Activated CD8-positive, alpha-beta T cell treated with anti-CD3 and anti-CD28 coated beads for 36 hours (primary cell): Measurements from ENCODE around the gene MAP7. TPM values are rescaled to one million over a fixed set of nuclear protein-coding genes. Genes with fewer than 3 reads are reported as not detected.

Experiments
- ATAC-seq: fragments of 200-7000 bp; cut with Tn5 transposase; one replicate; pipeline ENCODE4 v1.10.0; 2021; ENCODE audit warnings: mild to moderate bottlenecking, moderate library complexity
- CTCF ChIA-PET: fragments of 350-600 bp; sonication (Branson Sonifier 250); formaldehyde crosslinking; loops from one replicate; lab custom pipeline; 2021; ENCODE audit warnings: antibody characterized with exemption; lab: Charles Lee
- POLR2A ChIA-PET: fragments of 350-600 bp; sonication (Branson Sonifier 250); formaldehyde crosslinking; loops from one replicate; lab custom pipeline; 2021; ENCODE audit warnings: antibody characterized with exemption; lab: Charles Lee
- DNase-seq: peaks from one replicate; pipeline ENCODE4 v3.0.0-alpha.2; 2020
- H3K27ac Mint-ChIP-seq: one replicate; pipeline ENCODE4 v1.8.0; 2021; ENCODE audit warnings: mild to moderate bottlenecking, mixed read lengths
- H3K27me3 Mint-ChIP-seq: one replicate; pipeline ENCODE4 v1.8.0; 2021; ENCODE audit warnings: mixed read lengths
- H3K36me3 Mint-ChIP-seq: one replicate; pipeline ENCODE4 v1.8.0; 2021; ENCODE audit warnings: low read depth, mixed read lengths
- H3K4me1 Mint-ChIP-seq: one replicate; pipeline ENCODE4 v1.8.0; 2021; ENCODE audit warnings: low read depth, mixed read lengths
- H3K4me3 Mint-ChIP-seq: one replicate; pipeline ENCODE4 v1.8.0; 2021; ENCODE audit warnings: mild to moderate bottlenecking, moderate library complexity, mixed read lengths
- H3K9me3 Mint-ChIP-seq: one replicate; pipeline ENCODE4 v1.8.0; 2021; ENCODE audit warnings: mixed read lengths
- intact Hi-C: fragments of 100-400 bp; cut with micrococcal nuclease; formaldehyde crosslinking; loops from one replicate; pipeline ENCODE4 v1.10.0; 2022
- total RNA-seq, 2 experiments: library from RNA; stranded (reverse); gene quantifications; one replicate each; pipeline ENCODE4 v1.2.3, GENCODE V29; 2021
- TF ChIP-seq, protein P1 (sequence below): fragments of 200-600 bp; IDR thresholded peaks from one replicate; pipeline ENCODE4 v1.8.0; 2022; ENCODE audit warnings: antibody characterized with exemption, mild to moderate bottlenecking

The MAP7 gene
- total RNA-seq, 2 experiments from 2014 or later: 0.47 to 0.67 TPM

- intact Hi-C loops: no loop called here
- Mint-ChIP-seq H3K27me3 (peaks cover 6% of the 10 kb centered on the region), H3K4me3 (no peak overlapping the region), H3K36me3 (no peaks in the 10 kb centered on the region), H3K9me3 (no peaks in the 10 kb centered on the region), H3K4me1 (peaks cover 21% of the 10 kb centered on the region), H3K27ac (no peak overlapping the region)
- CTCF ChIA-PET: no interaction called here
- DNase-seq (no peak), ATAC-seq (no peak)
- POLR2A ChIA-PET: no interaction called here
- TF ChIP-seq, protein P1, sequence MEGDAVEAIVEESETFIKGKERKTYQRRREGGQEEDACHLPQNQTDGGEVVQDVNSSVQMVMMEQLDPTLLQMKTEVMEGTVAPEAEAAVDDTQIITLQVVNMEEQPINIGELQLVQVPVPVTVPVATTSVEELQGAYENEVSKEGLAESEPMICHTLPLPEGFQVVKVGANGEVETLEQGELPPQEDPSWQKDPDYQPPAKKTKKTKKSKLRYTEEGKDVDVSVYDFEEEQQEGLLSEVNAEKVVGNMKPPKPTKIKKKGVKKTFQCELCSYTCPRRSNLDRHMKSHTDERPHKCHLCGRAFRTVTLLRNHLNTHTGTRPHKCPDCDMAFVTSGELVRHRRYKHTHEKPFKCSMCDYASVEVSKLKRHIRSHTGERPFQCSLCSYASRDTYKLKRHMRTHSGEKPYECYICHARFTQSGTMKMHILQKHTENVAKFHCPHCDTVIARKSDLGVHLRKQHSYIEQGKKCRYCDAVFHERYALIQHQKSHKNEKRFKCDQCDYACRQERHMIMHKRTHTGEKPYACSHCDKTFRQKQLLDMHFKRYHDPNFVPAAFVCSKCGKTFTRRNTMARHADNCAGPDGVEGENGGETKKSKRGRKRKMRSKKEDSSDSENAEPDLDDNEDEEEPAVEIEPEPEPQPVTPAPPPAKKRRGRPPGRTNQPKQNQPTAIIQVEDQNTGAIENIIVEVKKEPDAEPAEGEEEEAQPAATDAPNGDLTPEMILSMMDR: no peak
Measured at GRCh38 chr6:136508725-136509392, 41.4 kb downstream of the MAP7 start.

DNA sequence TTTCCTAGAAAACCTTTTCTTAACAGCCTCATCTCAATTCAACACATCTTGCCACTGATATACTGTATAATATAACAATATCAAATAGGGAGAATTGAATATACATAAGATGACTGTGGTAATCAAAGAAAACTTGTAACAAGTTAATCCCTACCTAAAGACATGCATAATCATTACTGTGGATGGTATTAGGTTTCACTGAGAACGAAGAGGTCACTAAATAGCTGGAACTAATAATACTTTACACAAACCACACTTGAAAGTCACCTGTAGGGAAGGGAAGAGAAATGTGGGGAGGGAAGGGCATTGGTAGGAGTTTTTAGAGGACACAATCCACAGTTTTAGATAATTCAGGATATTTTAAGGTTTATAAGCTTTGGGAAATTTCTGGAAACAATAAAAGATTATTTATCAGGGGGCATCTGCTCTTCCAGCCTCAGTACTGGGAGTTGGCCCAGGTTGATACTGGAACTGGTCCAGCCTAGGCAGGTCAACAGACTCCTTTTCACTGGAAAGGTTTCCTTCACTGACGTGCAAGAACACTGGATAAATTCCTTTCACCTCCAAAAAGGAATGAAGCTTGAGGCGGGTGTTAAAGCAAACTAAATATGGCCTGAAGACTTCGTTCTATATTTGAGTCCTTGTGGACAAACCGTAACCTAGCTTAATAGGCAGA lies 44.0 kb downstream of the MAP7 start:
- TF ChIP-seq, protein P1: no peak
- ATAC-seq: no peak

GRCh38 chr6:136503303-136504029 lies 46.8 kb downstream of the MAP7 start:
- peaks cover 4% of the 10 kb centered on the region for H3K27me3 Mint-ChIP-seq
- no peak for ATAC-seq
- no peak overlapping the region for H3K27ac Mint-ChIP-seq
- intact Hi-C loops: no loop called here
- TF ChIP-seq, protein P1: no peak
- CTCF ChIA-PET: no interaction called here
- H3K4me1 Mint-ChIP-seq: no peaks in the 10 kb centered on the region
- POLR2A ChIA-PET: no interaction called here
- H3K9me3 Mint-ChIP-seq: no peaks in the 10 kb centered on the region
- DNase-seq: no peak
- no peaks in the 10 kb centered on the region for H3K36me3 Mint-ChIP-seq
- no peak overlapping the region for H3K4me3 Mint-ChIP-seq

More for the DNA sequence above, 44.0 kb downstream of the MAP7 start:
- DNase-seq: no peak
- peaks cover 18% of the 10 kb centered on the region for H3K4me1 Mint-ChIP-seq
- ChIA-PET POLR2A (no interaction called here), CTCF (interaction anchor here (1.4 kb wide), 1 partner anchor 20 kb away, joined by 3 read pairs; no protein-coding TSS in a partner anchor)
- H3K27me3 Mint-ChIP-seq: peaks cover 4% of the 10 kb centered on the region
- H3K36me3 Mint-ChIP-seq: no peaks in the 10 kb centered on the region
- no peak overlapping the region for H3K4me3 Mint-ChIP-seq
- intact Hi-C loops: no loop called here
- H3K27ac Mint-ChIP-seq: no peak overlapping the region
- no peaks in the 10 kb centered on the region for H3K9me3 Mint-ChIP-seq

GRCh38 chr6:136502786-136503185 lies 47.4 kb downstream of the MAP7 start:
- Mint-ChIP-seq H3K36me3 (no peaks in the 10 kb centered on the region), H3K27me3 (peaks cover 2% of the 10 kb centered on the region), H3K9me3 (no peaks in the 10 kb centered on the region), H3K4me3 (no peak overlapping the region), H3K4me1 (no peaks in the 10 kb centered on the region), H3K27ac (no peak overlapping the region)
- no peak for ATAC-seq
- TF ChIP-seq, protein P1: no peak
- ChIA-PET CTCF (interaction anchor here (0.6 kb wide), 1 partner anchor 130 kb away, joined by 3 read pairs; no protein-coding TSS in a partner anchor), POLR2A (no interaction called here)
- no peak for DNase-seq
- intact Hi-C loops: no loop called here

DNA sequence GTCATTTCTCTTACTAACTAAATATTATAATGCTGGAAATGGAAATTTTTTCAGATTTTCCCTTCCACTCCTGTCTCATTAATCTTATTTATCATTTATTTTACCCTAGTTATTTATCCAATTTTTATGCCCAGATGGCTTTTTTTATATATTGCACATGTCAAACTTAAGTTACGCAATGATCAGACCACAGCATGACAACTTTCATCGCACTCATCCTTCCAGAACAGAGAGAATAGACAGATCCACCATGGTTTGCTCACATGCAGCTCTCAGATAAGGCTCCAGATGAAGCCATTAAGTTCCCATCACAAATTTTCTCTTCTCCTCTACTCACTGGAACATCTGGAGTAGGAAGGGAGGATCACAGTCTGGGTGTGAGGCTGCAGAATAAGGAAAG lies 48.7 kb downstream of the MAP7 start:
- DNase-seq (no peak), ATAC-seq (no peak)
- intact Hi-C loops: no loop called here
- Mint-ChIP-seq H3K9me3 (no peaks in the 10 kb centered on the region), H3K4me3 (no peak overlapping the region), H3K36me3 (no peaks in the 10 kb centered on the region), H3K27ac (no peak overlapping the region), H3K27me3 (no peaks in the 10 kb centered on the region), H3K4me1 (no peaks in the 10 kb centered on the region)
- TF ChIP-seq, protein P1: no peak
- ChIA-PET CTCF (no interaction called here), POLR2A (no interaction called here)
